ENCODE measurements around the gene A1CF.

GRCh38 chr10:50894312-50894711 lies 8.9 kb upstream of the A1CF start:
- TF ChIP-seq POLR2A (IDR thresholded peaks at IDR 0.05) (no peak), POLR2AphosphoS5 (IDR thresholded peaks at IDR 0.05) (no peak), CTCF (IDR thresholded peaks at IDR 0.05) (no peak), EP300 (IDR thresholded peaks at IDR 0.05) (no peak)
